ENCODE data around the gene ZBTB40.

ZBTB40 gene

DNA sequence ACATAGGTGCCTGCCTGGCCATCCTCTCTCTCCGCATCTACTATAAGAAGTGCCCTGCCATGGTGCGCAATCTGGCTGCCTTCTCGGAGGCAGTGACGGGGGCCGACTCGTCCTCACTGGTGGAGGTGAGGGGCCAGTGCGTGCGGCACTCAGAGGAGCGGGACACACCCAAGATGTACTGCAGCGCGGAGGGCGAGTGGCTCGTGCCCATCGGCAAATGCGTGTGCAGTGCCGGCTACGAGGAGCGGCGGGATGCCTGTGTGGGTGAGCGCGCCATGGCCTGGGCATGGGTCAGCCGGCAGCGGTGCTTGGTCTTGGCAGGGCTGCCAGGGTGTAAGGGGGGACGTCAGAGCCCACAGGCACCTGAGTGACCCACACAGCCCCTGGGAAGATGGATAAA is 125.0 kb downstream of the ZBTB40 start:
- ATAC-seq (ENCODE audit: low read depth) (no peak), DNase-seq (ENCODE audit: low spot score) (no peak)
- Histone ChIP-seq H3K9me3 (ENCODE audit: severe bottlenecking) (no peaks in the 10 kb centered on the region), H3K27me3 (ENCODE audit: insufficient read depth, poor library complexity, severe bottlenecking) (no peaks in the 10 kb centered on the region), H3K4me3 (ENCODE audit: severe bottlenecking) (no peak overlapping the region), H3K4me1 (ENCODE audit: insufficient read depth, poor library complexity, severe bottlenecking) (no peaks in the 10 kb centered on the region), H3K36me3 (ENCODE audit: low read depth) (no peaks in the 10 kb centered on the region), H3K27ac (ENCODE audit: poor library complexity, severe bottlenecking) (no peak overlapping the region)
- TF ChIP-seq, protein P1, sequence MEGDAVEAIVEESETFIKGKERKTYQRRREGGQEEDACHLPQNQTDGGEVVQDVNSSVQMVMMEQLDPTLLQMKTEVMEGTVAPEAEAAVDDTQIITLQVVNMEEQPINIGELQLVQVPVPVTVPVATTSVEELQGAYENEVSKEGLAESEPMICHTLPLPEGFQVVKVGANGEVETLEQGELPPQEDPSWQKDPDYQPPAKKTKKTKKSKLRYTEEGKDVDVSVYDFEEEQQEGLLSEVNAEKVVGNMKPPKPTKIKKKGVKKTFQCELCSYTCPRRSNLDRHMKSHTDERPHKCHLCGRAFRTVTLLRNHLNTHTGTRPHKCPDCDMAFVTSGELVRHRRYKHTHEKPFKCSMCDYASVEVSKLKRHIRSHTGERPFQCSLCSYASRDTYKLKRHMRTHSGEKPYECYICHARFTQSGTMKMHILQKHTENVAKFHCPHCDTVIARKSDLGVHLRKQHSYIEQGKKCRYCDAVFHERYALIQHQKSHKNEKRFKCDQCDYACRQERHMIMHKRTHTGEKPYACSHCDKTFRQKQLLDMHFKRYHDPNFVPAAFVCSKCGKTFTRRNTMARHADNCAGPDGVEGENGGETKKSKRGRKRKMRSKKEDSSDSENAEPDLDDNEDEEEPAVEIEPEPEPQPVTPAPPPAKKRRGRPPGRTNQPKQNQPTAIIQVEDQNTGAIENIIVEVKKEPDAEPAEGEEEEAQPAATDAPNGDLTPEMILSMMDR (IDR thresholded peaks at IDR 0.05; ENCODE audit: poor library complexity, severe bottlenecking), result no peak

DNA sequence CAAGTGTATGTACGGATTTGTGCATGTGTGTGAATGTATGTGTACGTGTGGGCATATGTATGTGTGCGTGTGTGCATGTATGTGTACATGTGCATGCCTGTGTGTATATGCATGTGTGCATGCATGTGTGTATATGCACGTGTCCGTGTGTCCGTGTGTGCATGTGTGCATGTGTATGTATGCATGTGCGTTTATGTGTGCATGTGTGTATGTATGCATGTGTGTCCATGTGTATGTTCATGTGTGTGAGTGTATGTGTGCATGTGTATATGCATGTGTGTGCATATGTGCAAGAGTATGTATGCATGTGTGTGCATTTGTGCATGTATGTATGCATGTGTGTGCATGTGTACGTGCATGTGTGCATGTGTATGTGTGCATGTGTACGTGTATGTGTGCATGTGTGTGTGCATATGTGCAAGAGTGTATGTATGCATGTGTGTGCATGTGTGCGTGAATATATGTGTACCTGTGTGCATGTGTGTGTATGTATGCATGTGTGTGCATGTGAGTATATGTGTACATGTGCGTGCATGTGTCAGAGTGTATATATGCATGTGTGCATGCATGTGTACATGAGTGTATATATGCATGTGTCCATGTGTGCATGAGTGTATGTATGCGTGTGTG is 127.2 kb downstream of the ZBTB40 start:
- no peak overlapping the region for H3K27ac ChIP-seq (ENCODE audit: poor library complexity, severe bottlenecking)

DNA sequence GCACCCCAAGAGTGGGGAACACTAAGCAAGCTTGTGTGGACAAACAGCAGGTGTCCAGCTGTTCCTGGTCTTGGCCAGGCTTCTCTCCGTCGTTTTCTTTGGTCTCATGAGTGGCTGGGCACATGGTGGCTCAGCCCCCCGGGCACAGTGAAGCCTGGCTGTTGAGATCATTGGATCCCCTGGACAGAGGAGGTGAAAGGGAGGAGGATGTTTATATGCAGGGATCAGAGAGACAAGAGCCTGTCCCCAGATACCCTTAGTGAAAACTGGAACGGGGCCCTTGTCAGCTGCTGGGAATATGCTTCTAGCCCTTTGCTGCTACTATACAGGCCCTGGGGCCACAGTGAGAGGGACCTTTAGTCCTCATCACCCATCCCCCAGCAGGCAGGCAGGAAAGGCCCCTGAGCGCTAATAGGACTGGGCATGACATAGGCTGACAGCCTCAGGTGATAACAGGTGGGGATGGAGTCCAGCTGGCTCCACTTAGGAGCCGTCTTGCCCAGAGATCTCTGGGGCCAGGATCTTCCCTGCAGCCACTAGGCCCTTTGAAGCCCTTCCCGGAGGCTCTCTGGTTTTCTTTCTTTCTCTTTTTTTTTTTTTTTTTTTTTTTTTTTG is 128.0 kb downstream of the ZBTB40 start:
- Histone ChIP-seq H3K27ac (ENCODE audit: poor library complexity, severe bottlenecking) (no peak overlapping the region), H3K4me3 (ENCODE audit: severe bottlenecking) (no peak overlapping the region), H3K4me1 (ENCODE audit: insufficient read depth, poor library complexity, severe bottlenecking) (no peaks in the 10 kb centered on the region), H3K9me3 (ENCODE audit: severe bottlenecking) (no peaks in the 10 kb centered on the region), H3K27me3 (ENCODE audit: insufficient read depth, poor library complexity, severe bottlenecking) (no peaks in the 10 kb centered on the region), H3K36me3 (ENCODE audit: low read depth) (no peaks in the 10 kb centered on the region)
- no peak for DNase-seq (ENCODE audit: low spot score)
- TF ChIP-seq, protein P1 (IDR thresholded peaks at IDR 0.05; ENCODE audit: poor library complexity, severe bottlenecking), result no peak
- no peak for ATAC-seq (ENCODE audit: low read depth)

More for the DNA sequence above, 127.2 kb downstream of the ZBTB40 start:
- DNase-seq (ENCODE audit: low spot score), result no peak
- H3K4me3 ChIP-seq (ENCODE audit: severe bottlenecking), result no peak overlapping the region
- ATAC-seq (ENCODE audit: low read depth), result no peak
- TF ChIP-seq, protein P1 (IDR thresholded peaks at IDR 0.05; ENCODE audit: poor library complexity, severe bottlenecking), result no peak
- no peaks in the 10 kb centered on the region for H3K27me3 ChIP-seq (ENCODE audit: insufficient read depth, poor library complexity, severe bottlenecking)
- no peaks in the 10 kb centered on the region for H3K4me1 ChIP-seq (ENCODE audit: insufficient read depth, poor library complexity, severe bottlenecking)
- no peaks in the 10 kb centered on the region for H3K9me3 ChIP-seq (ENCODE audit: severe bottlenecking)
- H3K36me3 ChIP-seq (ENCODE audit: low read depth), result no peaks in the 10 kb centered on the region

All from RWPE2 (cell line).